Measurements from ENCODE around the gene ATF7IP. TPM values are rescaled to one million over a fixed set of nuclear protein-coding genes. Genes with fewer than 3 reads are reported as not detected.
A peak's percentile ranks its signal among the peaks of the same experiment; 100 is the strongest.
"Not testable (repeated sequence)": the region's sequence is repeated elsewhere in the genome, so short reads cannot be mapped to it uniquely, and the experiment has no call there.

Gene ATF7IP
- total and polyA plus RNA-seq, 10 donors: 10.2 to 170 (median 111) TPM

DNA sequence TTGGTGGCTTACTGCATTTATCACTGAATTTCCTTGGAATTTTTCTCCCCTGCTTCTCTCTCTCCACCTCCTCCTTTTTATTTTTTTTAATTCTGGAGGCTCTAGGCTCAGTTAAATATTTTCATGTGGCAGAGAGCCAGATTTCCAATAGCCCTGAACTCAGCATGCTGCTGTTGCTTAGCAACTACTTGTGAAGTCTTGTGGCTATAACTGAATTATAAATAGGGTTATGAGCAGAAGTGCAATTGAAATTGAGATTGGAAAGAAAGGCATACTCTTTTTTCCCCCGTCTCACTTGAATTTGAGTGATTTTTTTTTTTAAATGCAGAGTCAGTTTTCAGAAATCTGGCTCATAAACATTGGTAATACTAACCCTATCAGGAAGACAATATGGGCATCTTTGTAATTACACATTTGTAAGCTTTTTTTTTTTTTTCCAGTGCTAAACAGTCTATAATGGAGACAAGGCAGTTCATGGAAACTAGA lies 38.3 kb downstream of the ATF7IP start:
- H3K4me1 ChIP-seq: peaks cover 15 to 100% (median 66%) of the 10 kb centered on the region in 6 donors
- peaks cover 0 to 17% (median 0%) of the 10 kb centered on the region in 6 donors for H3K36me3 ChIP-seq
- 15 to 23% (median 19%) methylated on average over 1 of the region's 1 CpG for WGBS, 5 donors
- intact Hi-C loops (cut with DNase I; ENCODE audit: low total_unique reads): no loop called here
- H3K9me3 ChIP-seq: peaks cover 0 to 34% (median 14%) of the 10 kb centered on the region in 8 donors
- peak overlapping the region in 6 of 8 donors; percentile 3 to 85 (median 66) for H3K27ac ChIP-seq
- no peak for DNase-seq
- H3K4me3 ChIP-seq: peak overlapping the region in 1 of 8 donors; percentile 3
- no peaks in the 10 kb centered on the region for H3K27me3 ChIP-seq (replicated peaks in 1 of 7)
- TF ChIP-seq POLR2AphosphoS5 (IDR thresholded peaks at IDR 0.05) (peak in 1 of 3 donors; percentile 7), POLR2A (IDR thresholded peaks at IDR 0.05) (no peak)

DNA sequence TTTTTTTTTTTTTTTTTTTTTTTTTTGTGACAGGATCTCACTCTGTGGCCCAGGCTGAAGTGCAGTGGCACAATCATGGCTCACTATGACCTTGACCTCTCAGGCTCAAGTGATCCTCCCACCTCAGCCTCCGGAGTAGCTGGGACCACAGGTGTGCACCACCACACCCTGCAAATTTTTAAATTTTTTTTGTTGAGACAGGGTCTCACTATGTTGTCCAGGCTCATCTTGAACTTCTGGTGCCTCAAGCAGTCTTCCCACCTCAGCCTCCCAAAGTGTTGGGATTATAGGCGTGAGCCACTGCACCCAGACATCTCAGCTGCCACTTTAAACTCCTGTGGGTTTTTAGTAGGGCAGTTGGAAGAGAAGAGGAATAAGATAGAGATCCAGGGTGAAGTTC lies 39.9 kb downstream of the ATF7IP start:
- H3K27ac ChIP-seq: peak overlapping the region in 4 of 8 donors; percentile 7 to 85 (median 78)
- 93 to 100% (median 96%) methylated on average over 2 of the region's 2 CpGs for WGBS, 5 donors
- intact Hi-C loops (cut with DNase I; ENCODE audit: low total_unique reads); H3K27me3 ChIP-seq (replicated peaks in 1 of 7); DNase-seq; H3K4me3 ChIP-seq: not testable (repeated sequence)
- peaks cover 0 to 33% (median 4%) of the 10 kb centered on the region in 8 donors for H3K9me3 ChIP-seq
- peaks cover 0 to 34% (median 0%) of the 10 kb centered on the region in 6 donors for H3K36me3 ChIP-seq
- H3K4me1 ChIP-seq: peaks cover 13 to 99% (median 71%) of the 10 kb centered on the region in 6 donors

DNA sequence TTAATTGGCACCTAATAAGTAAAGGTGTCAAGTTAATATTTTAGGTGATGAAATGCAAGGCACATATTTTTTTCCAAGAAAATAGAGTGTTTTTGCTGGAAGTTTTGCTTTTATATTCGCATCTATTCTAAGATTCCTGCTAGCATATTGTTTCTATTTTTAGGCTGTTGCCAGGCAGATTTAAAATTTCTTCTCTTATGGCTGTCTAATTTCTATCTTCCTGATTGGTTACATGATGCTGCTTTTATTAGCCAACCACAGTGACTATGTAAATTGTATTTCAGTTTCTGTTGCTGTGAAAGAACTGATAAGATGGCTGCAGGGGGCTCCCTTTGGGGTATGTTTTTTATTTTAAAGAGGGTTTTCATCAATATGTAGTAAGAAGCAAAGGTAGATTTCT lies 42.7 kb downstream of the ATF7IP start:
- Histone ChIP-seq H3K27ac (peak overlapping the region in 4 of 8 donors; percentile 13 to 50 (median 38)), H3K4me3 (peak overlapping the region in 2 of 8 donors; percentile 1 to 38), H3K4me1 (peaks cover 10 to 99% (median 61%) of the 10 kb centered on the region in 6 donors), H3K9me3 (peaks cover 0 to 51% (median 5%) of the 10 kb centered on the region in 8 donors), H3K27me3 (replicated peaks in 1 of 7) (no peaks in the 10 kb centered on the region), H3K36me3 (peaks cover 0 to 42% (median 0%) of the 10 kb centered on the region in 6 donors)
- 46 to 76% (median 58%) methylated on average over 1 of the region's 1 CpG for WGBS, 5 donors
- intact Hi-C loops (cut with DNase I; ENCODE audit: low total_unique reads): no loop called here
- TF ChIP-seq POLR2A (IDR thresholded peaks at IDR 0.05) (no peak), POLR2AphosphoS5 (IDR thresholded peaks at IDR 0.05) (no peak)
- TF ChIP-seq, protein P1, sequence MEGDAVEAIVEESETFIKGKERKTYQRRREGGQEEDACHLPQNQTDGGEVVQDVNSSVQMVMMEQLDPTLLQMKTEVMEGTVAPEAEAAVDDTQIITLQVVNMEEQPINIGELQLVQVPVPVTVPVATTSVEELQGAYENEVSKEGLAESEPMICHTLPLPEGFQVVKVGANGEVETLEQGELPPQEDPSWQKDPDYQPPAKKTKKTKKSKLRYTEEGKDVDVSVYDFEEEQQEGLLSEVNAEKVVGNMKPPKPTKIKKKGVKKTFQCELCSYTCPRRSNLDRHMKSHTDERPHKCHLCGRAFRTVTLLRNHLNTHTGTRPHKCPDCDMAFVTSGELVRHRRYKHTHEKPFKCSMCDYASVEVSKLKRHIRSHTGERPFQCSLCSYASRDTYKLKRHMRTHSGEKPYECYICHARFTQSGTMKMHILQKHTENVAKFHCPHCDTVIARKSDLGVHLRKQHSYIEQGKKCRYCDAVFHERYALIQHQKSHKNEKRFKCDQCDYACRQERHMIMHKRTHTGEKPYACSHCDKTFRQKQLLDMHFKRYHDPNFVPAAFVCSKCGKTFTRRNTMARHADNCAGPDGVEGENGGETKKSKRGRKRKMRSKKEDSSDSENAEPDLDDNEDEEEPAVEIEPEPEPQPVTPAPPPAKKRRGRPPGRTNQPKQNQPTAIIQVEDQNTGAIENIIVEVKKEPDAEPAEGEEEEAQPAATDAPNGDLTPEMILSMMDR (IDR thresholded peaks at IDR 0.05 in 8 of 11, conservative IDR thresholded peaks at IDR 0.05 in 3 of 11): no peak
- DNase-seq: no peak

DNA sequence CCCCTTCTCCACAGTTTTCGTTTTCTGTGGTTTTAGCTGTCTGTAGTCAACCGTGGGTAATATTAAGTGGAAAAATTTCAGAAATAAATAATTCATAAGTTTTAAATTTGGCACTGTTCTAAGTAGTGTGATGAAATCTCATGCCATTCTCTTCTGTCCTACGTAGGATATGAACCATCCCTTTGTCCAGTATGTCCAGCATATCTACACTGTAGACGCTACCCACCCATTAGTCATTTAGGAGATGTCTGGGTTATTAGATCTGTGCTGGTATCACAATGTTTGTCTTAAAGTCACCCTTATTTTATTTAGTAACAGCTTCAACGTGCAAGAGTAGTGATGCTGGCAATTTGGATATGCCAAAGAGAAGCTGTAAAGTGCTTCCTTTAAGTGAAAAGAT lies 44.7 kb downstream of the ATF7IP start:
- intact Hi-C loops (cut with DNase I; ENCODE audit: low total_unique reads): no loop called here
- TF ChIP-seq, protein P1 (IDR thresholded peaks at IDR 0.05 in 8 of 11, conservative IDR thresholded peaks at IDR 0.05 in 3 of 11): no peak
- TF ChIP-seq POLR2A (IDR thresholded peaks at IDR 0.05) (no peak), POLR2AphosphoS5 (IDR thresholded peaks at IDR 0.05) (no peak)
- Histone ChIP-seq H3K9me3 (peaks cover 0 to 52% (median 5%) of the 10 kb centered on the region in 8 donors), H3K4me3 (no peak overlapping the region), H3K27ac (peak overlapping the region in 4 of 8 donors; percentile 3 to 71 (median 66)), H3K27me3 (replicated peaks in 1 of 7) (no peaks in the 10 kb centered on the region), H3K36me3 (peaks cover 0 to 55% (median 0%) of the 10 kb centered on the region in 6 donors), H3K4me1 (peaks cover 0 to 99% (median 58%) of the 10 kb centered on the region in 6 donors)
- DNase-seq: no peak
- WGBS, 5 donors: 84 to 92% (median 88%) methylated on average over 5 of the region's 5 CpGs

DNA sequence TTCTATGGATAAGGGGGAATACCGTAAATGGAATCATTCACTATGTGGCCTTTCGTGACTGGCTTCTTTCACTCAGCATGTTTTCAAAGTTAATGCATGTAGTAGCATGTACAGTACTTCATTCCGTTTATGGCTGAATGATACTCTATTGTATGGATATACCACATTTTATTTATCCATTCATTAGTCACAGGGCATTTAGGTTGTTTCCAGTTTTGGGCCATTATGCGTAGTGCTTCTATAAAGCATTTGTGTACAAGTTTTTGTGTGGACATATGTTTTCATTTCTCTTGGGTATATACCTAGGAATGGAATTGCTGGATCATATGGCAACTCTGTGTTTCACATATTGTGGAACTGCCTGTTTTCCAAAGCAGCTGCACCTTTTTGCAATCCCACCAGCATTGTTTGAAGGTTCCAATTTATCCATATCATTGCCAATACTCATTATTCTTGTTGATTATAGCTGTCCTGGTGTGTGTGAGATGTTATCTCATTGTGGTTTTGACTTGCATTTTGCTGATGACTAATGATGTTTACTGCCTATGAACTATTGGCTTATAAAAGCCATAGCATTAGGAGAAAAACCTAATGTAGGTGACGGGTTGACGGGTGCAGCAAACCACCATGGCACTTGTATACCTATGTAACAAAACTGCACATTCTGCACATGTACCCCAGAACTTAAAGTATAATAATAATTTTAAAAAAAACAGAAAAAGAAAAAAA lies 45.5 kb downstream of the ATF7IP start:
- Histone ChIP-seq H3K9me3 (peaks cover 0 to 52% (median 5%) of the 10 kb centered on the region in 8 donors), H3K4me1 (peaks cover 4 to 99% (median 58%) of the 10 kb centered on the region in 6 donors), H3K27ac (peak overlapping the region in 6 of 8 donors; percentile 7 to 71 (median 54)), H3K27me3 (replicated peaks in 1 of 7) (no peaks in the 10 kb centered on the region), H3K4me3 (no peak overlapping the region), H3K36me3 (peaks cover 0 to 49% (median 0%) of the 10 kb centered on the region in 6 donors)
- intact Hi-C loops (cut with DNase I; ENCODE audit: low total_unique reads): no loop called here
- DNase-seq: no peak
- peak in 1 of 3 donors; percentile 29 for TF ChIP-seq POLR2AphosphoS5 (IDR thresholded peaks at IDR 0.05)
- TF ChIP-seq, protein P1 (IDR thresholded peaks at IDR 0.05 in 8 of 11, conservative IDR thresholded peaks at IDR 0.05 in 3 of 11): no peak
- WGBS, 5 donors: 81 to 90% (median 82%) methylated on average over 6 of the region's 6 CpGs
